HL-60 (cell line): ENCODE data around the gene MMP24.

Experiments used
- DNase-seq, 2 experiments: peaks; one replicate each; pipeline ENCODE4 v3.0.0-alpha.2; 2010 to 2020; ENCODE audit warnings: low read depth in 1 of 2, low spot score in 1 of 2
- H3K27ac ChIP-seq: fragments of 250-450 bp; sonication (Bioruptor Pico); replicated peaks from 2 replicates; pipeline ENCODE4 v1.5.1; 2020; ENCODE audit warnings: mild to moderate bottlenecking, moderate library complexity
- H3K27me3 ChIP-seq: fragments of 250-450 bp; sonication (Bioruptor Pico); 2 replicates; pipeline ENCODE4 v1.5.1; 2021; ENCODE audit warnings: mild to moderate bottlenecking, moderate library complexity; ENCODE audit not compliant: insufficient read depth, poor library complexity, severe bottlenecking
- H3K4me3 ChIP-seq: replicated peaks from 2 replicates; pipeline ENCODE4 v1.5.1; 2011; ENCODE audit warnings: mild to moderate bottlenecking, control low read depth, low read length; ENCODE audit not compliant: insufficient read depth
- CTCF ChIP-seq: IDR thresholded peaks from one replicate; pipeline ENCODE4 v1.5.1; 2011; ENCODE audit warnings: low read length, control low read depth, inconsistent platforms; ENCODE audit not compliant: insufficient read depth
- GABPA ChIP-seq: IDR thresholded peaks from 2 replicates; pipeline ENCODE4 v1.6.1; 2012; ENCODE audit warnings: low read depth
- POLR2AphosphoS5 ChIP-seq: IDR thresholded peaks from 2 replicates; pipeline ENCODE4 v1.6.1; 2012; ENCODE audit warnings: low read depth
- REST ChIP-seq: IDR thresholded peaks from 2 replicates; pipeline ENCODE4 v1.6.1; 2012; ENCODE audit warnings: low read depth; ENCODE audit not compliant: insufficient replicate concordance
- SPI1 ChIP-seq: IDR thresholded peaks from 2 replicates; pipeline ENCODE4 v1.6.1; 2012; ENCODE audit warnings: low read depth, mild to moderate bottlenecking, borderline replicate concordance

MMP24 gene

GRCh38 chr20:35286077-35286898 lies 59.8 kb downstream of the MMP24 start:
- no peak for DNase-seq
- no peak for TF ChIP-seq POLR2AphosphoS5
- no peak for TF ChIP-seq REST
- TF ChIP-seq SPI1: no peak
- TF ChIP-seq CTCF: no peak
- TF ChIP-seq GABPA: no peak
- H3K27ac ChIP-seq: no peak overlapping the region
- no peak overlapping the region for H3K4me3 ChIP-seq
- H3K27me3 ChIP-seq: no peaks in the 10 kb centered on the region

GRCh38 chr20:35286899-35287508 lies 60.5 kb downstream of the MMP24 start:
- no peaks in the 10 kb centered on the region for H3K27me3 ChIP-seq
- no peak for TF ChIP-seq REST
- no peak for DNase-seq
- H3K4me3 ChIP-seq: no peak overlapping the region
- no peak overlapping the region for H3K27ac ChIP-seq

- H3K27ac ChIP-seq: no peak overlapping the region
- TF ChIP-seq POLR2AphosphoS5 (no peak), SPI1 (no peak)
- no peaks in the 10 kb centered on the region for H3K27me3 ChIP-seq
- no peak overlapping the region for H3K4me3 ChIP-seq
- DNase-seq: no peak
Measured at GRCh38 chr20:35287509-35288324, 61.2 kb downstream of the MMP24 start.

- no peak overlapping the region for H3K27ac ChIP-seq
- no peak for DNase-seq
- no peak overlapping the region for H3K4me3 ChIP-seq
- TF ChIP-seq REST (no peak), POLR2AphosphoS5 (no peak), CTCF (no peak), SPI1 (no peak), GABPA (no peak)
- H3K27me3 ChIP-seq: no peaks in the 10 kb centered on the region
Measured at GRCh38 chr20:35288325-35289060, 62.0 kb downstream of the MMP24 start.
